ENCODE measurements around the gene ENAM. TPM values are rescaled to one million over a fixed set of nuclear protein-coding genes. Genes with fewer than 3 reads are reported as not detected.

Gene ENAM
- total and polyA plus RNA-seq, 2 of the 13 experiments (the other 11 are each of a cell fraction or from before 2014, with no cell fraction given): not detected

DNA sequence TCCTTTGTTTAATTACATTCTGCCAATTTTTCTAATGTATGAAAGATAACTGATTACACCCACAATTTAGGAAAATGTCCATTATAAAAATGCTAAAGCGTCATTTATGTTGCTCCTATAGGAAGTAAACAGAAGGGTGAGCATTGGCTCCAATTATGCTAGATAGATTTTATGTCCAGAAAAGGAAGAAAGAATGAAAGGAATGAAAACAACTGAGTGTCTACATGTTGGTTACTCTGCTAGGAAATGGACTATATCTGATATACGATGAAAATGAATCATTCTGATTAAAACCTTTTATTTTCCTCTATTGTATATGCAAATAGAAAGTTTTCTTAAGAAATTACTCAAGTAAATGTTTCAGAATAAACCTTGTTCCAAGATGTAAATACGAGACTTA lies 1.6 kb downstream of the ENAM start:
- H3K9ac ChIP-seq (ENCODE audit: insufficient read depth, low read depth, low read length): no peak overlapping the region
- WGBS (ENCODE audit: low lambda C conversion rate): 16% methylated on average over 3 of the region's 3 CpGs
- DNase-seq (ENCODE audit: low spot score) (no peak), FAIRE-seq (no peak), ATAC-seq (no peak)
- H3K36me3 ChIP-seq (replicated peaks in 1 of 2; ENCODE audit: control insufficient read depth in 1 of 2, insufficient read depth in 2 of 2, low read length in 2 of 2): no peaks in the 10 kb centered on the region
- H3K4me3 ChIP-seq (replicated peaks in 1 of 3; ENCODE audit: insufficient read depth in 1 of 3, low read depth in 2 of 3, low read length in 3 of 3): no peak overlapping the region
- H3K4me2 ChIP-seq (ENCODE audit: low read depth, low read length): no peak overlapping the region
- ChIA-PET POLR2A (no interaction called here), CTCF (ENCODE audit: low intra/inter-chr PET ratio, low total read pairs) (no interaction called here)
- TF ChIP-seq, protein P1, sequence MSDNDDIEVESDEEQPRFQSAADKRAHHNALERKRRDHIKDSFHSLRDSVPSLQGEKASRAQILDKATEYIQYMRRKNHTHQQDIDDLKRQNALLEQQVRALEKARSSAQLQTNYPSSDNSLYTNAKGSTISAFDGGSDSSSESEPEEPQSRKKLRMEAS (IDR thresholded peaks at IDR 0.05): no peak
- TF ChIP-seq CREB1 (IDR thresholded peaks at IDR 0.05): no peak
- no peak for TF ChIP-seq CREB1 (CRISPR knock-in tag; IDR thresholded peaks at IDR 0.05)
- H3K27ac ChIP-seq (ENCODE audit: extremely low read length, insufficient read depth, low read length): no peak overlapping the region
- H4K20me1 ChIP-seq (ENCODE audit: insufficient read depth, low read length): no peaks in the 10 kb centered on the region
- no peak overlapping the region for H2AFZ ChIP-seq (ENCODE audit: low read length)
- H3K4me1 ChIP-seq (ENCODE audit: insufficient read depth, low read length): no peaks in the 10 kb centered on the region
- no TSS peak for BruUV-seq (replicated peaks)
- intact Hi-C loops (cut with micrococcal nuclease; ENCODE audit: unreplicated experiment) (no loop called here), in situ Hi-C loops (cut with HindIII; ENCODE audit: extremely low pct_ligation_motif_present, low pct_unique_long_range_greater_than_20kb) (no loop called here)
- no peaks in the 10 kb centered on the region for H3K27me3 ChIP-seq (ENCODE audit: control insufficient read depth in 1 of 2, insufficient read depth in 2 of 2, low read length in 2 of 2)
- H3K79me2 ChIP-seq (ENCODE audit: insufficient read depth, low read length): no peaks in the 10 kb centered on the region
- H3K9me3 ChIP-seq (ENCODE audit: low read length): no peaks in the 10 kb centered on the region

DNA sequence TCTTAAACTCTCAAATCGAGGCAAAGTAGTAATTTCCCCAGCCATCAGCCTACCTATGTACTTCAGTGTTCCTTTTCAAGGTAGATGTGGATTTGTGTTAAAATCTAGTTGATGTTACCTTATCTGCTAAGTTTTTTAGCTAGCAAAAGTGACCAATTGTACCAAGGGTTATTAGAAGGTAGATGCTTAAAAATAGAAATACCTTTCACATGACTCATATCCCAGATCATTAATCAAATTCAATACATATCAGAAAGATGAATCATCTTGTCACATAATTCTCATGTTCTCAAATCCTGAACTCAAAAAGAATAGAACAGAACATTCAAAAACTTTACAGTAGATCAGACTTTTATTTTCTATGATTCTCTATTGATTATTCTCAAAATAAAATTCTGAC lies 3.5 kb downstream of the ENAM start:
- Histone ChIP-seq H3K79me2 (ENCODE audit: insufficient read depth, low read length) (no peaks in the 10 kb centered on the region), H3K27ac (ENCODE audit: extremely low read length, insufficient read depth, low read length) (no peak overlapping the region), H3K9ac (ENCODE audit: insufficient read depth, low read depth, low read length) (no peak overlapping the region), H4K20me1 (ENCODE audit: insufficient read depth, low read length) (no peaks in the 10 kb centered on the region), H3K4me2 (ENCODE audit: low read depth, low read length) (no peak overlapping the region), H3K36me3 (replicated peaks in 1 of 2; ENCODE audit: control insufficient read depth in 1 of 2, insufficient read depth in 2 of 2, low read length in 2 of 2) (no peaks in the 10 kb centered on the region), H3K9me3 (ENCODE audit: low read length) (no peaks in the 10 kb centered on the region), H3K4me3 (replicated peaks in 1 of 3; ENCODE audit: insufficient read depth in 1 of 3, low read depth in 2 of 3, low read length in 3 of 3) (no peak overlapping the region), H3K27me3 (ENCODE audit: control insufficient read depth in 1 of 2, insufficient read depth in 2 of 2, low read length in 2 of 2) (no peaks in the 10 kb centered on the region), H3K4me1 (ENCODE audit: insufficient read depth, low read length) (0 out of 2 replicates have a peak, but pooled peaks cover 1% of the 10 kb centered on the region), H2AFZ (ENCODE audit: low read length) (no peak overlapping the region)
- ChIA-PET POLR2A (no interaction called here), CTCF (ENCODE audit: low intra/inter-chr PET ratio, low total read pairs) (no interaction called here)
- in situ Hi-C loops (cut with HindIII; ENCODE audit: extremely low pct_ligation_motif_present, low pct_unique_long_range_greater_than_20kb) (no loop called here), intact Hi-C loops (cut with micrococcal nuclease; ENCODE audit: unreplicated experiment) (no loop called here)
- WGBS (ENCODE audit: low lambda C conversion rate): 0% methylated on average over 1 of the region's 1 CpG
- no peak for ATAC-seq
- BruUV-seq (replicated peaks): no TSS peak
- FAIRE-seq: no peak
- no peak for DNase-seq (ENCODE audit: low spot score)
- TF ChIP-seq ZNF34 (CRISPR knock-in tag; IDR thresholded peaks at IDR 0.05; ENCODE audit: borderline replicate concordance) (no peak), SPEN (CRISPR knock-in tag; IDR thresholded peaks at IDR 0.05; ENCODE audit: low read depth) (no peak), JUNB (CRISPR knock-in tag; IDR thresholded peaks at IDR 0.05; ENCODE audit: borderline replicate concordance) (no peak)
- TF ChIP-seq, protein P2, sequence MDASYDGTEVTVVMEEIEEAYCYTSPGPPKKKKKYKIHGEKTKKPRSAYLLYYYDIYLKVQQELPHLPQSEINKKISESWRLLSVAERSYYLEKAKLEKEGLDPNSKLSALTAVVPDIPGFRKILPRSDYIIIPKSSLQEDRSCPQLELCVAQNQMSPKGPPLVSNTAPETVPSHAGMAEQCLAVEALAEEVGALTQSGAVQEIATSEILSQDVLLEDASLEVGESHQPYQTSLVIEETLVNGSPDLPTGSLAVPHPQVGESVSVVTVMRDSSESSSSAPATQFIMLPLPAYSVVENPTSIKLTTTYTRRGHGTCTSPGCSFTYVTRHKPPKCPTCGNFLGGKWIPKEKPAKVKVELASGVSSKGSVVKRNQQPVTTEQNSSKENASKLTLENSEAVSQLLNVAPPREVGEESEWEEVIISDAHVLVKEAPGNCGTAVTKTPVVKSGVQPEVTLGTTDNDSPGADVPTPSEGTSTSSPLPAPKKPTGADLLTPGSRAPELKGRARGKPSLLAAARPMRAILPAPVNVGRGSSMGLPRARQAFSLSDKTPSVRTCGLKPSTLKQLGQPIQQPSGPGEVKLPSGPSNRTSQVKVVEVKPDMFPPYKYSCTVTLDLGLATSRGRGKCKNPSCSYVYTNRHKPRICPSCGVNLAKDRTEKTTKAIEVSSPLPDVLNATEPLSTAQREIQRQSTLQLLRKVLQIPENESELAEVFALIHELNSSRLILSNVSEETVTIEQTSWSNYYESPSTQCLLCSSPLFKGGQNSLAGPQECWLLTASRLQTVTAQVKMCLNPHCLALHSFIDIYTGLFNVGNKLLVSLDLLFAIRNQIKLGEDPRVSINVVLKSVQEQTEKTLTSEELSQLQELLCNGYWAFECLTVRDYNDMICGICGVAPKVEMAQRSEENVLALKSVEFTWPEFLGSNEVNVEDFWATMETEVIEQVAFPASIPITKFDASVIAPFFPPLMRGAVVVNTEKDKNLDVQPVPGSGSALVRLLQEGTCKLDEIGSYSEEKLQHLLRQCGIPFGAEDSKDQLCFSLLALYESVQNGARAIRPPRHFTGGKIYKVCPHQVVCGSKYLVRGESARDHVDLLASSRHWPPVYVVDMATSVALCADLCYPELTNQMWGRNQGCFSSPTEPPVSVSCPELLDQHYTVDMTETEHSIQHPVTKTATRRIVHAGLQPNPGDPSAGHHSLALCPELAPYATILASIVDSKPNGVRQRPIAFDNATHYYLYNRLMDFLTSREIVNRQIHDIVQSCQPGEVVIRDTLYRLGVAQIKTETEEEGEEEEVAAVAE (CRISPR knock-in tag; IDR thresholded peaks at IDR 0.05; ENCODE audit: borderline replicate concordance): no peak
- TF ChIP-seq, protein P3, sequence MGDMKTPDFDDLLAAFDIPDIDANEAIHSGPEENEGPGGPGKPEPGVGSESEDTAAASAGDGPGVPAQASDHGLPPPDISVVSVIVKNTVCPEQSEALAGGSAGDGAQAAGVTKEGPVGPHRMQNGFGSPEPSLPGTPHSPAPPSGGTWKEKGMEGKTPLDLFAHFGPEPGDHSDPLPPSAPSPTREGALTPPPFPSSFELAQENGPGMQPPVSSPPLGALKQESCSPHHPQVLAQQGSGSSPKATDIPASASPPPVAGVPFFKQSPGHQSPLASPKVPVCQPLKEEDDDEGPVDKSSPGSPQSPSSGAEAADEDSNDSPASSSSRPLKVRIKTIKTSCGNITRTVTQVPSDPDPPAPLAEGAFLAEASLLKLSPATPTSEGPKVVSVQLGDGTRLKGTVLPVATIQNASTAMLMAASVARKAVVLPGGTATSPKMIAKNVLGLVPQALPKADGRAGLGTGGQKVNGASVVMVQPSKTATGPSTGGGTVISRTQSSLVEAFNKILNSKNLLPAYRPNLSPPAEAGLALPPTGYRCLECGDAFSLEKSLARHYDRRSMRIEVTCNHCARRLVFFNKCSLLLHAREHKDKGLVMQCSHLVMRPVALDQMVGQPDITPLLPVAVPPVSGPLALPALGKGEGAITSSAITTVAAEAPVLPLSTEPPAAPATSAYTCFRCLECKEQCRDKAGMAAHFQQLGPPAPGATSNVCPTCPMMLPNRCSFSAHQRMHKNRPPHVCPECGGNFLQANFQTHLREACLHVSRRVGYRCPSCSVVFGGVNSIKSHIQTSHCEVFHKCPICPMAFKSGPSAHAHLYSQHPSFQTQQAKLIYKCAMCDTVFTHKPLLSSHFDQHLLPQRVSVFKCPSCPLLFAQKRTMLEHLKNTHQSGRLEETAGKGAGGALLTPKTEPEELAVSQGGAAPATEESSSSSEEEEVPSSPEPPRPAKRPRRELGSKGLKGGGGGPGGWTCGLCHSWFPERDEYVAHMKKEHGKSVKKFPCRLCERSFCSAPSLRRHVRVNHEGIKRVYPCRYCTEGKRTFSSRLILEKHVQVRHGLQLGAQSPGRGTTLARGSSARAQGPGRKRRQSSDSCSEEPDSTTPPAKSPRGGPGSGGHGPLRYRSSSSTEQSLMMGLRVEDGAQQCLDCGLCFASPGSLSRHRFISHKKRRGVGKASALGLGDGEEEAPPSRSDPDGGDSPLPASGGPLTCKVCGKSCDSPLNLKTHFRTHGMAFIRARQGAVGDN (CRISPR knock-in tag; IDR thresholded peaks at IDR 0.05): no peak
